ENCODE results near the gene MEIS2.

DNA sequence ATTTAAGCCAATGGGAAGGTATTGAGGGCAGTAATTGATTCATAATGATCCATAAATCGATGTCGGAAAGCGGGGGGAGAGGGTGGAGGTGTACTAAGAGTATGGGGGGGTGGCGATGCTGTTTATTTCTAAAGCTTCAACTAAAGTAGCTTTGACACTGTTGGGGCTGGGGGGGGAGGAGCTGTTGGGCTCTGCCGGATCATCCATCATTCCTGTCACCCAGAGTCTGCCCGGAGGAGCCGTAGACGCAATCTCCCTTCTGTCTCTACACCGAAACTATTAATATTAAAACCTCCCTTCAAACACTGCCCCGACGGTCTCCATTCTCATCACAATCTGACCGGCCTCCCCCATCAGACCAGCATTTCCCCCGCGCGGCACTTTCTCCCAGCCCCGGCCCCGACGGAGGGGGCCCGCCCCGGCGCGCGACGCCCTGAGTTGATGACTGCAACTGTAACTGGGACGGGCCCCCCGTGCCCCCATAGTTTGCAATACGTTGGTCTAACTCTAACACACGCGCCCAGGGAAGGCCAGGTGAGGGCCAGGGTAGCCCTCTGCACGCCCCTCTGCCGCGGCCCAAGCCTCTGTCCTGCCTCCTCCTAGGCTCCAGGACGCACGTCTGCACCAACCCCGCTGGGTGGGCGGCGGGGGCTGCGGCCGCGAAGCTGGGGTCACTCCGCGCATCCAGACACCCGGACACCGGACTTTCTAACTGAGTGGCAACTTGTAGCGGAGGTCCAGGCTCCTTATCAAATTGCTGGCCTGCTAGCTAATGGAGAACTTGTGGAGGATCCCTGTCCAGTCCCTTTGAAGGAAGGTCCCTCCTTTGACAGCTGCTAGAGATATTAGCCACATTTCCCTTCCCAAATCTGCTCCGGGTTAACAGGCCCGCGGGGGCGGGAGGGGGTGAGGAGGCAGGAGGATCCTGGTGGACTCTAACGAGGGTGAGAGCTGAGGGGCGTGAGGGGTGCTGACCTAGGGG is 212.0 kb downstream of the MEIS2 start:
- TF ChIP-seq POLR2AphosphoS5 (IDR thresholded peaks at IDR 0.05; ENCODE audit: low read depth, low read length) = no peak
- TF ChIP-seq, protein P1, sequence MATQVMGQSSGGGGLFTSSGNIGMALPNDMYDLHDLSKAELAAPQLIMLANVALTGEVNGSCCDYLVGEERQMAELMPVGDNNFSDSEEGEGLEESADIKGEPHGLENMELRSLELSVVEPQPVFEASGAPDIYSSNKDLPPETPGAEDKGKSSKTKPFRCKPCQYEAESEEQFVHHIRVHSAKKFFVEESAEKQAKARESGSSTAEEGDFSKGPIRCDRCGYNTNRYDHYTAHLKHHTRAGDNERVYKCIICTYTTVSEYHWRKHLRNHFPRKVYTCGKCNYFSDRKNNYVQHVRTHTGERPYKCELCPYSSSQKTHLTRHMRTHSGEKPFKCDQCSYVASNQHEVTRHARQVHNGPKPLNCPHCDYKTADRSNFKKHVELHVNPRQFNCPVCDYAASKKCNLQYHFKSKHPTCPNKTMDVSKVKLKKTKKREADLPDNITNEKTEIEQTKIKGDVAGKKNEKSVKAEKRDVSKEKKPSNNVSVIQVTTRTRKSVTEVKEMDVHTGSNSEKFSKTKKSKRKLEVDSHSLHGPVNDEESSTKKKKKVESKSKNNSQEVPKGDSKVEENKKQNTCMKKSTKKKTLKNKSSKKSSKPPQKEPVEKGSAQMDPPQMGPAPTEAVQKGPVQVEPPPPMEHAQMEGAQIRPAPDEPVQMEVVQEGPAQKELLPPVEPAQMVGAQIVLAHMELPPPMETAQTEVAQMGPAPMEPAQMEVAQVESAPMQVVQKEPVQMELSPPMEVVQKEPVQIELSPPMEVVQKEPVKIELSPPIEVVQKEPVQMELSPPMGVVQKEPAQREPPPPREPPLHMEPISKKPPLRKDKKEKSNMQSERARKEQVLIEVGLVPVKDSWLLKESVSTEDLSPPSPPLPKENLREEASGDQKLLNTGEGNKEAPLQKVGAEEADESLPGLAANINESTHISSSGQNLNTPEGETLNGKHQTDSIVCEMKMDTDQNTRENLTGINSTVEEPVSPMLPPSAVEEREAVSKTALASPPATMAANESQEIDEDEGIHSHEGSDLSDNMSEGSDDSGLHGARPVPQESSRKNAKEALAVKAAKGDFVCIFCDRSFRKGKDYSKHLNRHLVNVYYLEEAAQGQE (IDR thresholded peaks at IDR 0.05; ENCODE audit: insufficient read depth in 1 of 2, low read depth in 2 of 2, low read length in 2 of 2) = no peak
